Chondrocyte (in vitro differentiated cells): Measurements from ENCODE around the gene HMGB1. TPM values are rescaled to one million over a fixed set of nuclear protein-coding genes. Genes with fewer than 3 reads are reported as not detected.

ENCODE experiments used
- DNase-seq: peaks from one replicate; pipeline ENCODE4 v3.0.0; 2021; ENCODE audit warnings: mixed read lengths, low spot score
- H3K27ac Mint-ChIP-seq: one replicate; pipeline ENCODE4 v1.8.0; 2021; ENCODE audit warnings: mild to moderate bottlenecking, moderate library complexity, mixed read lengths; ENCODE audit not compliant: unreplicated experiment
- H3K27me3 Mint-ChIP-seq: 2 replicates; pipeline ENCODE4 v1.8.0; 2021; ENCODE audit warnings: low read depth, mixed read lengths
- H3K36me3 Mint-ChIP-seq: 2 replicates; pipeline ENCODE4 v1.8.0; 2021; ENCODE audit warnings: low read depth, mixed read lengths
- H3K4me1 Mint-ChIP-seq: 2 replicates; pipeline ENCODE4 v1.8.0; 2021; ENCODE audit warnings: low read depth, mild to moderate bottlenecking, mixed read lengths
- H3K4me3 Mint-ChIP-seq: one replicate; pipeline ENCODE4 v1.8.0; 2021; ENCODE audit warnings: mild to moderate bottlenecking, moderate library complexity, mixed read lengths; ENCODE audit not compliant: unreplicated experiment
- H3K9me3 Mint-ChIP-seq: 2 replicates; pipeline ENCODE4 v1.8.0; 2021; ENCODE audit warnings: low read depth, mixed read lengths
- CTCF ChIP-seq: fragments of 200-600 bp; sonication (generic); IDR thresholded peaks from 2 replicates; pipeline ENCODE4 v1.5.0; 2021; ENCODE audit warnings: antibody characterized with exemption, mild to moderate bottlenecking, moderate library complexity
- total RNA-seq: library from RNA; stranded (reverse); gene quantifications from 3 replicates; pipeline ENCODE4 v1.2.1, GENCODE V29; 2021

HMGB1 gene
- total RNA-seq, 1 donor from 2014 or later = 182 TPM

DNA sequence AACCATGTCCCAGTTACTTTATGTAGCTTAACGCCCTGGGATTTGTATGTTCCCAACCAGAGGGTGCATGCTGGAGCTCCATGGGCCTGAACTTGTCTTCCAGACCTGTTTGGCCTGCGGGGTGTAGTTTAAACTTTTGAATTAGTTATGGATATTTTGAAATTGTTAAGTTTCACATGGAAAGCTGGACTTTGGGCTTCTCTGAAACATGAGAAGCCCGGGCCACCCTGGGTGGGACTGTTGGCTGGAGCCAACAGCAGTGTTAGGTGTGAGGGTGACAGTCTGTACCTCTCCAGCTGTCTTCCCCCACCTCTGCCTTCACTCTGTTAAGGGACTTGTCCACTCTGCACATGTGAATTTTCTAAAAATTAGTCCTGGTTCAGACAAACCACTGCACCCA, 41.8 kb downstream of the HMGB1 start:
- no peak for TF ChIP-seq CTCF
- H3K36me3 Mint-ChIP-seq = no peaks in the 10 kb centered on the region
- no peaks in the 10 kb centered on the region for H3K27me3 Mint-ChIP-seq
- H3K9me3 Mint-ChIP-seq = no peaks in the 10 kb centered on the region
- no peak overlapping the region for H3K27ac Mint-ChIP-seq
- no peak overlapping the region for H3K4me3 Mint-ChIP-seq
- peaks cover 16% of the 10 kb centered on the region for H3K4me1 Mint-ChIP-seq
- DNase-seq = no peak

- Mint-ChIP-seq H3K27ac (peak within 1 kb of the TSS; percentile 92), H3K27me3 (no peaks in the 10 kb centered on the region)
These were observed 43.5 kb downstream of the HMGB1 start, which contains the start of gene UBE2L5 for GRCh38 chr13:30422054-30422839. Gene UBE2L5 (plus strand): TSS chr13:30422493. CDS start chr13:30427991, 5,498 bp downstream.

GRCh38 chr13:30421093-30422053, 44.4 kb downstream of the HMGB1 start:
- Mint-ChIP-seq H3K4me3 (peak overlapping the region; percentile 77), H3K27ac (peak overlapping the region; percentile 92), H3K27me3 (no peaks in the 10 kb centered on the region), H3K4me1 (peaks cover 12% of the 10 kb centered on the region), H3K36me3 (no peaks in the 10 kb centered on the region), H3K9me3 (no peaks in the 10 kb centered on the region)
- no peak for TF ChIP-seq CTCF
- DNase-seq = no peak

More at GRCh38 chr13:30422054-30422839, 43.5 kb downstream of the HMGB1 start, which contains the start of gene UBE2L5:
- peak; percentile 20 for TF ChIP-seq CTCF
- Mint-ChIP-seq H3K4me3 (peak within 1 kb of the TSS; percentile 81), H3K36me3 (no peaks in the 10 kb centered on the region), H3K9me3 (no peaks in the 10 kb centered on the region), H3K4me1 (peaks cover 12% of the 10 kb centered on the region)
- DNase-seq = no peak

DNA sequence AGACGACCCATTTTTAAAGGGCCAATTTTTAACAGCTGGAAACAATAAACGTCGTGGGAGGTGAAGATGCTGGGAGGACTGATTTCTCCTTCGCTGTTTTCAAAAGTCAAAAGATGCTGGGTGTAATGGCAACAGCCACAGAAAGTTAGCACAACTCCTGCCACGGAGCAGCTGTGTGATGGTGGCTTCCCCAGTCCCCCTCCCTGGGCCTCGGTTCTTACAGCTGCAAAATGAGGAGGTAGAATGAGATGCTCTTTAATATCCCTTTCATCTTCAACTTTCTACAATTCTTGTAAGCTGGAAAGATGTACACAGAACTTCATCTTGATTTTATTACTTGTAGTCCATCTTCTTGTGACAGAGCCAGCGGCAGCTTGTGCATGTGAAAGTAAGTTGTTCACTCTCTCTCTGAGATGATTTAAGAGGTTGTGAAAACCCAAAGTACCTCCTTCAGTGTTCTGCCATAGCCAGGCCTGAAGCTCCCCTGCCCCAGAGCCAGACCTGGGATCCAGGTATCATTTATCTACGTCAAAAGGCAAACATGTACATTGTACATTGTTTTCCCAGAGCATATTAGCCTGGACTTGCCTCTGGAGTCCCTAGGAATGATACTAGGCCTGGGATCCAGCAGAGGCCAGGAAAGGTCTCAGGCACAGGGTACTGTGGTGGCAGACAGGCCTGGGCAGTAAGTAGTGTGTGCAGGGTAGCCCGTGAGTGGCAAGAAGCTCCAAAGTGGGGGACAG, 46.8 kb downstream of the HMGB1 start:
- Mint-ChIP-seq H3K27me3 (no peaks in the 10 kb centered on the region), H3K9me3 (no peaks in the 10 kb centered on the region), H3K4me3 (no peak overlapping the region), H3K27ac (no peak overlapping the region), H3K36me3 (no peaks in the 10 kb centered on the region), H3K4me1 (peaks cover 12% of the 10 kb centered on the region)
- DNase-seq = no peak
- no peak for TF ChIP-seq CTCF
